ENCODE data around the gene L3MBTL4.

L3MBTL4 gene

DNA sequence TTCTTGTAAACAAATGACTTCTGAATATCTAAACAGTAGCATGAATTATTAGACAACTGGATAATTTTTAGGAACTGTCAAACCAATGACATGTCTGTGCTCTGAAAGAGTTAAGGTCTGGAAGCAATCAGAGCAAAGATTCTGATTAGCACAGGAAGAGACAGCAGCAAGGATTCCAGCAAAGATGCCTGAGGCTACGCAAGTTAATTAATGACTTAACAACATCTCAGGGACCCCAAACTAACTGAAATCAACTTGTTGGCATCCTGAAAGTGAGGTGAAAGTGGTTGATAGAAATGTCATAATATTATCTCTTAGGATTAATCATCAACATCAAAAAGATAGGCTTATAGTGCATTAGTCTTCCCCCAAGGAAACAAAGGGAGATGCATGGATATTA lies 396.0 kb downstream of the L3MBTL4 start:
- no peak for DNase-seq

- no peak for DNase-seq
Measured at GRCh38 chr18:6017171-6017570, 397.5 kb downstream of the L3MBTL4 start.

DNA sequence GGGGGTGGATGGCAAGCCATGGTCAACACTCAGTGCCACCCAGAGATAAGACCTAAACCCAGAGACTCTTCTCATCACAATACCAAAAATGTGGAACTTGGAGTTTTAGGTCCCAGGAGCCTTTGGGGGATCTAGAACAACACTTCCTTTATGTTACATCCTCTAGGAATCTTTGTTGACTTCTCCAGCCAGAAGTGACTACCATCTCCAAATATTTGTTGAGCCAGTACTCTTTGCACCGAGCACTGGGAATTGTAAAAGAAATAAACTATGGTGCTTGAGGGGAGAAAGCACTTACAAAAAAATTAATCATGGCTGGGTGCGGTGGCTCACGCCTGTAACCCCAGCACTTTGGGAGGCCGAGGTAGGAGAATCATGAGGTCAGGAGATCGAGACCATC lies 399.3 kb downstream of the L3MBTL4 start:
- DNase-seq, result no peak

DNA sequence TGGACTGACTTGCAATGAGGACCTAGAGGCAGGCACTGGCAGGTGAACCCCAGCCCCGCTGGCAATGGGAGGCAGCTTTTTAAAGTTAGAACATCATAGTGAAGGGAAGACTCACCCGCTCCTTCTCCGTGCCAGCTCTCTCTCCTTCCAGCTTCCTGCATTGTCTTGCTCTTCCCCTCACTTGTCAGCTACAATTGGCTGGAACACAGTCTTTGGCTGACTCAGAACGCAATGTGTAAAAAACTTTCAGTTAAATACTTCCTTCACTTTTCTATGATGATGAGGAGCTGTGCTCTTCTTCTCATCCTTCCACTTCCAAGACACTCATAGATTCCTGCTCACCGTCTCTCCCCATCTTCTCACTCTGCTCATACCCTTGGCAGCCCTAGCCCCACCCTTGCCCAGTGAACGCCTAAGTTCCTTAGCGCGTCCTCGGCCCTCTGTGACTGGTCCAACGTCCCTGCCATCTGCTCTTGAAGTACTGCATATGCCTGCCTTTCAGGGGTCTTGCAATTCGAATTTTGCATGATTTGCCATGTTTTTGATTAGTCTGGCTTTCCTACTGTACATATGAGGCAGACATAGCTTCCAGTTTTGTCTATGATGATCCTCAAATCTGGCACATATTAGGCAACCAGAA lies 401.4 kb downstream of the L3MBTL4 start:
- no peak for DNase-seq

DNA sequence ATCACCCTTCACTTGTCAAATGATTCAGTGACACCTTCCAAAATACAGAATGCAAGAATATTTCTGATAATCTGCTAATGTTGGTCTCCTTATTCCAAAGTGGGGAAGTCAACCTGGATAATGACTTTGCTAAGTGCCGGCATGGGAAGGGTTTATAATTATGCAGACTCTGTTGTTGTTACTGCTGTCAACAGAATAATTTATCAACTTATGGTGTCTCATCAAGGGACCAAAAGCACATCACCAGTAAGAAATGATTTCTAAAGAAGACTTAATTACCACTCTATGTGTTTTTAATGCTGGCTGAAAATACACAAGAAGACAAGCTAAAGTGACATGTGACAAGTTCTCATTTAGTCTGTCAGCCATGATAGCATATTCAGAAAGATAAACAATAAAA lies 403.8 kb downstream of the L3MBTL4 start:
- no peak for DNase-seq

GRCh38 chr18:6010284-6010683 lies 404.4 kb downstream of the L3MBTL4 start:
- no peak for DNase-seq

- no peak for DNase-seq
Measured at GRCh38 chr18:6009756-6010155, 405.0 kb downstream of the L3MBTL4 start.

GRCh38 chr18:6004683-6005082 lies 410.0 kb downstream of the L3MBTL4 start:
- DNase-seq, result no peak

GRCh38 chr18:6004119-6004518 lies 410.6 kb downstream of the L3MBTL4 start:
- DNase-seq, result no peak

GRCh38 chr18:6001867-6002266 lies 412.8 kb downstream of the L3MBTL4 start:
- no peak for DNase-seq

GRCh38 chr18:5998907-5999306 lies 415.8 kb downstream of the L3MBTL4 start:
- no peak for DNase-seq

- DNase-seq, result no peak
Measured at GRCh38 chr18:5998166-5998881, 416.4 kb downstream of the L3MBTL4 start.

DNA sequence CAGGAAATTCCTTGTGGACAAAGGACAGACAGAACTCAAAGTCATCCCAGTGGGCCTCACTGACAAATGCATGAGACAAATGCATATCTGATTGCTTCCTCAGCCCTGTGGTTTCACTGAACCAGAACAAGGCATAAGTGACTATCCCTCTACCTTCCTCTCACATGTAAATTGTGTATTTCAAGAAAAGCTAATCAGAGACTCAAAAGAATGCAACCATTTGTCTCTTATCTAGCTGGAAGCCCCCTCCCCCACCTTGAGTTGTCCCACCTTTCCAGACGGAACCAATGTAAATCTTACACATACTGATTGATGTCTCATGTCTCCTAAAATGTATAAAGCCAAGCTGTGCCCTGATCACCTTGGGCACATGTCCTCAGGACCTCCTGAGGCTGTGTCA lies 417.4 kb downstream of the L3MBTL4 start:
- no peak for DNase-seq

DNA sequence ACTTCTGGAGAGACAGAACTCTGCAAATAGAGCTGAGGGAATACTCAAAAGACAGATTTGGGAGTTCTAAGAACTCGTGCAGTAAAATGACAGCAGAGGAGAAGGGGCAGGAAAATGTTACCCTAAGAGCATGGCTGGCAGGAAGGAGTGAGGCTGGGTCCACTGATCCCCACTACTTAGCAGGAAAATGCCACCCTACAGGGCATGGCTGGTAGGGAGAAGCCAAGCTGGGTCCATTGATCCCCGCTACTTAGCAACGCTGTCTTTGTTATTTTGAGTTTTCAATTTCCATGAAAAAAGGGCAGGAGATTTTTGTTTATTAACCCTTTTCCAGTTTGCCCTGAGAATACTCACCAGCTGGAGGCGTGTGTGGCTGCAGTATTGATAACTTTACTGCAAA lies 419.1 kb downstream of the L3MBTL4 start:
- DNase-seq, result no peak

DNA sequence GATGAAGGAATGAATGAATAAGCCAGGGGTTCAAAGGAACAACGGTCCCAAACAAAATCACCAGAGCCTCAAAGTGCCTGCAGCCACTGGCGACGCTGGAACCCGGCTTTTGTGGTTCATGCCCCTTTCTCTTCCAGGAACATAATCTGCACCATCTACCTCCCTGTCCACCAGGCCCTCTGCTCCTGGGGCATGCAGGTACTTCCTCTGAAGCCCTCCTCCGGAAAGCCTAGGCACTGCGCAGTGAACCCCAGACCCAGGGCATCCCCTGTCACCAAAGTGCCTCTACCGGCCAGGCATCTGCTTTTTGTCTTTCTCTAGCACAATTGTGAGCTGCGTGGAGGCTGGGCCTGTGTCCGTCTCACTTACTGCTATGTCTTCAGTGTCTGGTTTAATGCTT lies 420.8 kb downstream of the L3MBTL4 start:
- DNase-seq, result no peak

GRCh38 chr18:5992381-5992780 lies 422.3 kb downstream of the L3MBTL4 start:
- DNase-seq, result no peak

DNA sequence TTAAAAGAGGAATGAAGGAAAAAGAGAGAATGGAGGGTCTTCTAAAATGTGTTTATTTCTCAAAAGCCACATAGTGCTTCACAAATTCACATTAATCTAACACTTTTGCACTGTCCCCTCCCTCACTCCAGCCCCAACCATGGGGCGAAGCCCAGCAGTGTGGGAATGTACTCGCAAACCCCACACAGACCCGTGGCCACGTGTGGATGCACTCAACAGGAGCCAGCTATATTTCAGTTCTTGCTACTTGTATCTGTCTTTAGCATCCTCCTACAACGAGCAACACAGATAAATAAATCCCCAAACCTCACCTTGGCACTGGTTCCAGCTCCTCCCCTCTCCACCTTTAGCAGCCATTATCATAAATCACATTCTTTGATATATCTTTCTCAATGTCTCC lies 427.5 kb downstream of the L3MBTL4 start:
- DNase-seq, result no peak

- DNase-seq, result no peak
Measured at GRCh38 chr18:5986257-5986931, 428.3 kb downstream of the L3MBTL4 start.

DNA sequence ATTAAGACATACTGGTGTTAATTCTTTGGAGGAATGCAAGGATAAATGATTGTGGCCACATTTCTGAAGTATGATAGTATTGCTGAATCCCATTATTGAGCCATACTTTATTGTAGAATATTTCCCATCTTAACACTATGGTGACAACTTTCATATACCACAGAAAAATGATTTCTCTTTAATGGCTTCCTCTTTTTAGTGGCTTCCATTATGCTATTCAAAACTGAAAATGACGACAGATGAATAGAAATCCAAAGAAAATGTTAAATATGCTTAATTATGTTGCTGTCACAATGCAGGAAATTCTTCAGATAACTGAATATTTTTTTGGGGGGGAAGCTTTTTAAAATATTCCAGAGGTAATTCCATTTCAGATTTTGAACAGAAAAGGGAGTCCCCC lies 430.5 kb downstream of the L3MBTL4 start:
- no peak for DNase-seq

GRCh38 chr18:5983488-5983887 lies 431.2 kb downstream of the L3MBTL4 start:
- no peak for DNase-seq

- no peak for DNase-seq
Measured at GRCh38 chr18:5982332-5982731, 432.4 kb downstream of the L3MBTL4 start.

GRCh38 chr18:5980721-5981120 lies 434.0 kb downstream of the L3MBTL4 start:
- DNase-seq, result no peak

DNA sequence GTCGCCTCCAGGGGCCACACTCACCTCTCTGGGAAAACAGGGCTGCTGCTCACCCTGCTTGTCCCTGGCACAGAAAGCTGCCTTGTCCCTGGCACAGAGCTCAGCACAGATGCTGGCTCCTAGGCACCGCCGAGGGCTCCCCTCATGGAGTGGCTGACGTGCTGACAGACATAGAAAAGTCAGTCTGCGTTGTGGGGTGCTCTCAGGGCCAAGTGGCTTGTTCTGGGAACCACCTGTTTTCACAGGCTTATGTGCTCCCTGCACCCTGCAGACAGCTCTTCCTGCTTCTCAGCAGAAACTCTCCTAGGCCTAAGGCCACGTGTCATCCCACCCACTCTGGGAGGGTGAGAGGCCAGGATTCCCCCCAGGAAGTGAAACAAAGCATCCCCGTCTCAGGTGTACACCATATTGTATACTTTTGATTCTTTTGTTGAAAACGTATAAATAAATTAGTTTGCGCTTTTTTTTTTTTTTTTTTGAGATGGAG lies 434.7 kb downstream of the L3MBTL4 start:
- no peak for DNase-seq
